Stomach smooth muscle (tissue), 2 donors: ENCODE measurements around the gene HMGXB3.
"Not testable (repeated sequence)": the region's sequence is repeated elsewhere in the genome, so short reads cannot be mapped to it uniquely, and the experiment has no call there.

Source experiments
- H3K27ac ChIP-seq: one replicate; pipeline ENCODE4 v1.7.0; 2013; ENCODE audit warnings: mild to moderate bottlenecking, low read length, inconsistent platforms
- H3K27me3 ChIP-seq, 2 donors: one replicate each; pipeline ENCODE4 v1.7.0; 2013; ENCODE audit warnings: low read length in 2 of 2; ENCODE audit not compliant: insufficient read depth in 2 of 2, control insufficient read depth in 1 of 2
- H3K36me3 ChIP-seq, 2 donors: one replicate each; pipeline ENCODE4 v1.7.0; 2013; ENCODE audit warnings: low read length in 2 of 2; ENCODE audit not compliant: control insufficient read depth in 2 of 2, insufficient read depth in 2 of 2
- H3K4me1 ChIP-seq: one replicate; pipeline ENCODE4 v1.7.0; 2013; ENCODE audit warnings: low read length; ENCODE audit not compliant: control insufficient read depth, insufficient read depth
- H3K4me3 ChIP-seq, 2 donors: one replicate each; pipeline ENCODE4 v1.7.0; 2013; ENCODE audit warnings: low read length in 2 of 2
- H3K9ac ChIP-seq, 2 donors: one replicate each; pipeline ENCODE4 v1.7.0; 2013; ENCODE audit warnings: low read length in 2 of 2, mild to moderate bottlenecking in 1 of 2
- H3K9me3 ChIP-seq, 2 donors: one replicate each; pipeline ENCODE4 v1.7.0; 2013; ENCODE audit warnings: low read length in 2 of 2; ENCODE audit not compliant: control insufficient read depth in 2 of 2
- donor health status: healthy.
- donor health status: Pancreatic carcinoma.

HMGXB3 gene

GRCh38 chr5:150022158-150022531 is 21.6 kb downstream of the HMGXB3 start:
- Histone ChIP-seq H3K27me3 (no peaks in the 10 kb centered on the region), H3K9me3 (no peaks in the 10 kb centered on the region), H3K4me3 (no peak overlapping the region), H3K36me3 (peaks cover 49 to 50% of the 10 kb centered on the region in 2 donors), H3K9ac (no peak overlapping the region), H3K27ac (no peak overlapping the region), H3K4me1 (no peaks in the 10 kb centered on the region)

- Histone ChIP-seq H3K27ac (no peak overlapping the region), H3K9ac (no peak overlapping the region), H3K4me3 (no peak overlapping the region), H3K4me1 (no peaks in the 10 kb centered on the region), H3K9me3 (no peaks in the 10 kb centered on the region), H3K36me3 (peaks cover 51 to 54% of the 10 kb centered on the region in 2 donors), H3K27me3 (no peaks in the 10 kb centered on the region)
Measured at GRCh38 chr5:150022681-150023080, 22.1 kb downstream of the HMGXB3 start.

GRCh38 chr5:150023136-150023535 is 22.6 kb downstream of the HMGXB3 start:
- H3K4me3 ChIP-seq, result no peak overlapping the region
- H3K27ac ChIP-seq, result no peak overlapping the region
- peaks cover 50 to 55% of the 10 kb centered on the region in 2 donors for H3K36me3 ChIP-seq
- H3K4me1 ChIP-seq, result no peaks in the 10 kb centered on the region
- H3K27me3 ChIP-seq, result no peaks in the 10 kb centered on the region
- no peak overlapping the region for H3K9ac ChIP-seq
- H3K9me3 ChIP-seq, result no peaks in the 10 kb centered on the region

- no peaks in the 10 kb centered on the region for H3K9me3 ChIP-seq
- H3K9ac ChIP-seq, result no peak overlapping the region
- no peaks in the 10 kb centered on the region for H3K27me3 ChIP-seq
- no peaks in the 10 kb centered on the region for H3K4me1 ChIP-seq
- H3K27ac ChIP-seq, result no peak overlapping the region
- peaks cover 42 to 49% of the 10 kb centered on the region in 2 donors for H3K36me3 ChIP-seq
- H3K4me3 ChIP-seq, result no peak overlapping the region
Measured at GRCh38 chr5:150024346-150024984, 23.9 kb downstream of the HMGXB3 start.

GRCh38 chr5:150026682-150027172 is 26.2 kb downstream of the HMGXB3 start:
- H3K27ac ChIP-seq, result no peak overlapping the region
- H3K9ac ChIP-seq, result no peak overlapping the region
- peaks cover 38 to 45% of the 10 kb centered on the region in 2 donors for H3K36me3 ChIP-seq

GRCh38 chr5:150028047-150028446 is 27.5 kb downstream of the HMGXB3 start:
- not testable (repeated sequence) for H3K27ac ChIP-seq, H3K4me1 ChIP-seq, H3K9ac ChIP-seq, H3K27me3 ChIP-seq, H3K4me3 ChIP-seq, H3K9me3 ChIP-seq
- H3K36me3 ChIP-seq, result peaks cover 48 to 53% of the 10 kb centered on the region in 2 donors

More at GRCh38 chr5:150026682-150027172, 26.2 kb downstream of the HMGXB3 start:
- no peaks in the 10 kb centered on the region for H3K9me3 ChIP-seq
- H3K27me3 ChIP-seq, result no peaks in the 10 kb centered on the region
- no peaks in the 10 kb centered on the region for H3K4me1 ChIP-seq
- H3K4me3 ChIP-seq, result no peak overlapping the region

- Histone ChIP-seq H3K27ac (no peak overlapping the region), H3K9ac (no peak overlapping the region), H3K4me3 (no peak overlapping the region), H3K9me3 (no peaks in the 10 kb centered on the region), H3K4me1 (no peaks in the 10 kb centered on the region), H3K36me3 (peaks cover 52 to 67% of the 10 kb centered on the region in 2 donors), H3K27me3 (no peaks in the 10 kb centered on the region)
Measured at GRCh38 chr5:150033334-150033733, 32.8 kb downstream of the HMGXB3 start.

GRCh38 chr5:150034662-150035061 is 34.1 kb downstream of the HMGXB3 start:
- no peaks in the 10 kb centered on the region for H3K27me3 ChIP-seq
- no peak overlapping the region for H3K27ac ChIP-seq
- H3K36me3 ChIP-seq, result peaks cover 59 to 70% of the 10 kb centered on the region in 2 donors
- no peak overlapping the region for H3K9ac ChIP-seq
- no peak overlapping the region for H3K4me3 ChIP-seq
- no peaks in the 10 kb centered on the region for H3K9me3 ChIP-seq
- H3K4me1 ChIP-seq, result no peaks in the 10 kb centered on the region

- H3K36me3 ChIP-seq, result peaks cover 59 to 73% of the 10 kb centered on the region in 2 donors
- no peaks in the 10 kb centered on the region for H3K4me1 ChIP-seq
- no peaks in the 10 kb centered on the region for H3K27me3 ChIP-seq
- no peak overlapping the region for H3K27ac ChIP-seq
- H3K4me3 ChIP-seq, result no peak overlapping the region
- H3K9me3 ChIP-seq, result no peaks in the 10 kb centered on the region
- no peak overlapping the region for H3K9ac ChIP-seq
Measured at GRCh38 chr5:150035139-150035895, 34.8 kb downstream of the HMGXB3 start.

- Histone ChIP-seq H3K27ac (no peak overlapping the region), H3K36me3 (peaks cover 62 to 73% of the 10 kb centered on the region in 2 donors), H3K9ac (no peak overlapping the region), H3K9me3 (no peaks in the 10 kb centered on the region), H3K4me1 (no peaks in the 10 kb centered on the region), H3K27me3 (no peaks in the 10 kb centered on the region), H3K4me3 (no peak overlapping the region)
Measured at GRCh38 chr5:150036513-150036912, 36.0 kb downstream of the HMGXB3 start.

GRCh38 chr5:150038547-150038946 is 38.0 kb downstream of the HMGXB3 start:
- H3K27ac ChIP-seq, result no peak overlapping the region
- no peak overlapping the region for H3K4me3 ChIP-seq
- no peaks in the 10 kb centered on the region for H3K4me1 ChIP-seq
- H3K9me3 ChIP-seq, result no peaks in the 10 kb centered on the region
- H3K9ac ChIP-seq, result no peak overlapping the region
- H3K36me3 ChIP-seq, result peaks cover 60 to 69% of the 10 kb centered on the region in 2 donors
- H3K27me3 ChIP-seq, result no peaks in the 10 kb centered on the region
